Neutrophil (primary cell): Measurements from ENCODE around the gene PTGDR.

ENCODE experiments used
- H3K27ac ChIP-seq: fragments of 200-600 bp; sonication (generic); 2 replicates; pipeline ENCODE4 v1.5.1; 2016; ENCODE audit warnings: mild to moderate bottlenecking, moderate library complexity
- H3K27me3 ChIP-seq: fragments of 200-600 bp; sonication (generic); 2 replicates; pipeline ENCODE4 v1.6.0; 2016; ENCODE audit warnings: mild to moderate bottlenecking
- H3K36me3 ChIP-seq: fragments of 200-600 bp; sonication (generic); 2 replicates; pipeline ENCODE4 v1.5.1; 2017
- H3K4me1 ChIP-seq, 2 experiments: fragments of 200-600 bp in 1 of 2; sonication (generic) in 1 of 2; 1 replicate in 1 of 2; 2 replicates in 1 of 2; pipeline versions ENCODE4 v1.5.1 to v1.6.1; 2013 to 2016; ENCODE audit warnings: low read depth in 1 of 2, low read length in 1 of 2, mild to moderate bottlenecking in 1 of 2, moderate library complexity in 1 of 2; ENCODE audit not compliant: control insufficient read depth in 1 of 2, insufficient read depth in 1 of 2
- H3K4me3 ChIP-seq, 2 experiments: fragments of 200-600 bp in 1 of 2; sonication (generic) in 1 of 2; 1 replicate in 1 of 2; 2 replicates in 1 of 2; pipeline ENCODE4 v1.5.1; 2013 to 2016; ENCODE audit warnings: low read depth in 1 of 2, low read length in 1 of 2, mild to moderate bottlenecking in 1 of 2, moderate library complexity in 1 of 2
- H3K9me3 ChIP-seq: fragments of 200-600 bp; sonication (generic); 2 replicates; pipeline ENCODE4 v1.5.1; 2016
- TF ChIP-seq, protein P1 (sequence below): fragments of 200-600 bp; sonication (generic); IDR thresholded peaks from 2 replicates; pipeline ENCODE4 v1.5.1; 2016; ENCODE audit warnings: antibody characterized with exemption

The PTGDR gene

DNA sequence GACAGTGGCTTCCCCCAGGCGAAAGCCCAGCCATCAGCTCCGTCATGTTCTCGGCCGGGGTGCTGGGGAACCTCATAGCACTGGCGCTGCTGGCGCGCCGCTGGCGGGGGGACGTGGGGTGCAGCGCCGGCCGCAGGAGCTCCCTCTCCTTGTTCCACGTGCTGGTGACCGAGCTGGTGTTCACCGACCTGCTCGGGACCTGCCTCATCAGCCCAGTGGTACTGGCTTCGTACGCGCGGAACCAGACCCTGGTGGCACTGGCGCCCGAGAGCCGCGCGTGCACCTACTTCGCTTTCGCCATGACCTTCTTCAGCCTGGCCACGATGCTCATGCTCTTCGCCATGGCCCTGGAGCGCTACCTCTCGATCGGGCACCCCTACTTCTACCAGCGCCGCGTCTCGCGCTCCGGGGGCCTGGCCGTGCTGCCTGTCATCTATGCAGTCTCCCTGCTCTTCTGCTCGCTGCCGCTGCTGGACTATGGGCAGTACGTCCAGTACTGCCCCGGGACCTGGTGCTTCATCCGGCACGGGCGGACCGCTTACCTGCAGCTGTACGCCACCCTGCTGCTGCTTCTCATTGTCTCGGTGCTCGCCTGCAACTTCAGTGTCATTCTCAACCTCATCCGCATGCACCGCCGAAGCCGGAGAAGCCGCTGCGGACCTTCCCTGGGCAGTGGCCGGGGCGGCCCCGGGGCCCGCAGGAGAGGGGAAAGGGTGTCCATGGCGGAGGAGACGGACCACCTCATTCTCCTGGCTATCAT, 47.3 kb downstream of the PTGDR start:
- peak overlapping the region; percentile 85 for H3K27ac ChIP-seq
- no peaks in the 10 kb centered on the region for H3K9me3 ChIP-seq
- H3K4me1 ChIP-seq = peaks cover 81 to 93% of the 10 kb centered on the region in 2 experiments
- no peaks in the 10 kb centered on the region for H3K36me3 ChIP-seq
- peak overlapping the region; percentile 65 to 73 for H3K4me3 ChIP-seq
- no peaks in the 10 kb centered on the region for H3K27me3 ChIP-seq
- TF ChIP-seq, protein P1, sequence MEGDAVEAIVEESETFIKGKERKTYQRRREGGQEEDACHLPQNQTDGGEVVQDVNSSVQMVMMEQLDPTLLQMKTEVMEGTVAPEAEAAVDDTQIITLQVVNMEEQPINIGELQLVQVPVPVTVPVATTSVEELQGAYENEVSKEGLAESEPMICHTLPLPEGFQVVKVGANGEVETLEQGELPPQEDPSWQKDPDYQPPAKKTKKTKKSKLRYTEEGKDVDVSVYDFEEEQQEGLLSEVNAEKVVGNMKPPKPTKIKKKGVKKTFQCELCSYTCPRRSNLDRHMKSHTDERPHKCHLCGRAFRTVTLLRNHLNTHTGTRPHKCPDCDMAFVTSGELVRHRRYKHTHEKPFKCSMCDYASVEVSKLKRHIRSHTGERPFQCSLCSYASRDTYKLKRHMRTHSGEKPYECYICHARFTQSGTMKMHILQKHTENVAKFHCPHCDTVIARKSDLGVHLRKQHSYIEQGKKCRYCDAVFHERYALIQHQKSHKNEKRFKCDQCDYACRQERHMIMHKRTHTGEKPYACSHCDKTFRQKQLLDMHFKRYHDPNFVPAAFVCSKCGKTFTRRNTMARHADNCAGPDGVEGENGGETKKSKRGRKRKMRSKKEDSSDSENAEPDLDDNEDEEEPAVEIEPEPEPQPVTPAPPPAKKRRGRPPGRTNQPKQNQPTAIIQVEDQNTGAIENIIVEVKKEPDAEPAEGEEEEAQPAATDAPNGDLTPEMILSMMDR = no peak

DNA sequence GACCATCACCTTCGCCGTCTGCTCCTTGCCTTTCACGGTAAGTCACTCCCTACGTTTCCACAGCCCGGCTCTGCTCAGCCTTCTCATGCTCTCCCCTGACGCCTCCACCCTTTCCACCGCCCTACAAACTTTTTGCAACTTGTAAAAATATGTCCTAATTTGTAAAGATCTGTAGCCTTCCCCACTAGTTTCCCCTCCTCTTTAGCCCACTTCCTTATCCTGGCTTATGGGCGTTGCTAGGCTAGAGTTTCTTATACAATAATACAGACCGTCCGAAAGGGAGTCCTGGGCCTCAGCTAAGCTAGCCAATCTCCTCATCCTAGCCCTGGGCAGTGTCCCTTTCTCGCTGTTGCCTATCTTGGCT, 47.8 kb downstream of the PTGDR start:
- peak overlapping the region; percentile 85 for H3K27ac ChIP-seq
- TF ChIP-seq, protein P1 = no peak
- no peaks in the 10 kb centered on the region for H3K9me3 ChIP-seq
- no peaks in the 10 kb centered on the region for H3K36me3 ChIP-seq
- no peaks in the 10 kb centered on the region for H3K27me3 ChIP-seq
- H3K4me1 ChIP-seq = peaks cover 75 to 87% of the 10 kb centered on the region in 2 experiments
- H3K4me3 ChIP-seq = peak overlapping the region; percentile 65 to 73

DNA sequence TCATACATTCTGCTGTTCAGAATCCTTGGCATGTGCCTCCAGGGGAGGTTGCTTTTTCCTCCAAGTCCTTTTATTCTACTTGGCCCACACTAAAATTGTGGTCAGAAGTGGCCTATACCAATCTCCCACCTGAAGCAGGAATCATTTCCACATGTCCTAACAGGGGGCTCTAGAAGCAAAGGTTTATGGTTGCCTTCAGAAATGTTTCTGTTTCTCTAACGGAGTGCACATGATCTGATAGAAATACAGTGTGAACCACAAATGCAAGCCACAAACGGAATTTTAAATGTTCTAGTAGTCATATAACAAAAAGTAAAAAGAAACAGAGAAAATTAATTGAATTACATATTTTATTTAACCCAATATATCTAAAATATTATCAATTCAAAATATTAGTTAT, 50.6 kb downstream of the PTGDR start:
- H3K36me3 ChIP-seq = no peaks in the 10 kb centered on the region
- H3K27ac ChIP-seq = no peak overlapping the region
- no peak overlapping the region for H3K4me3 ChIP-seq
- H3K27me3 ChIP-seq = no peaks in the 10 kb centered on the region
- H3K9me3 ChIP-seq = no peaks in the 10 kb centered on the region
- H3K4me1 ChIP-seq = peaks cover 48 to 60% of the 10 kb centered on the region in 2 experiments
- TF ChIP-seq, protein P1 = no peak

DNA sequence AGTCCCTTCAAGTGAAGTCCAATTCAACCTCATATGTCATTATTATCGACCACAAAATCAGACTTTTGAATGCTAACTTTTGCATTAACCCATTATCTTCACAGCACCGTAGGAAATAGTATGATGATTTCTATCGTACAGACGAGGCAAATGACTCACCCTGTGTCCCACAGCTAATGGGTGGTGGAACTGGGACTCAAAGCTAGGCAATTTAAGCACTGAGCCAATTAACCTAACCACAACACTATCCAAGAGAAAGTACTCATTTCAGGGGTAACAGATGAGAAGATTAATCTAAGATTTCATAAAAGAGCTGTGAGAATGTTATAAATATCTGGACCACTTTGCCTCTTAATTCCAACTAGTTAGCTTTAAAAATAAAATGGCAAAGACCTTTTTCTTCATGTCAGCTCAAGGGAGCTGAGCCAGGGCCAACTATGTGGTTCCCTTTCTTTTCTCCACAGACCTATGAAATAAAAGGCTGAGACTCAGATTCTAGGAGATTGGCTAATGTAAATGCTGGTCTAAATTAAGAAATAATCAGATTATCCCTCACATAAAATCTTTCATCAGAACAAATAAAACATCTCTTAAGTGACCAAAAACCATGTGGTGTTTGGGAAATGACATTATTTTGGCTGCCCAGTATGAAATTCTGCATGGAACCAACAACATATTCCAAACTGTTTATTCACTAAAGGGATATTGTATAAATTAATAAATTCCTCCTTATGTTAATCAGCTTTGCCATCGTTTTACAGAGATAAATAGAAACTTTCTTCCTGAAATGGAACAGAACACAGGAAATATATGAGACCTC, 51.5 kb downstream of the PTGDR start:
- H3K9me3 ChIP-seq = no peaks in the 10 kb centered on the region
- no peak overlapping the region for H3K27ac ChIP-seq
- no peak overlapping the region for H3K4me3 ChIP-seq
- H3K27me3 ChIP-seq = no peaks in the 10 kb centered on the region
- TF ChIP-seq, protein P1 = no peak
- H3K4me1 ChIP-seq = peaks cover 39 to 51% of the 10 kb centered on the region in 2 experiments
- H3K36me3 ChIP-seq = no peaks in the 10 kb centered on the region

DNA sequence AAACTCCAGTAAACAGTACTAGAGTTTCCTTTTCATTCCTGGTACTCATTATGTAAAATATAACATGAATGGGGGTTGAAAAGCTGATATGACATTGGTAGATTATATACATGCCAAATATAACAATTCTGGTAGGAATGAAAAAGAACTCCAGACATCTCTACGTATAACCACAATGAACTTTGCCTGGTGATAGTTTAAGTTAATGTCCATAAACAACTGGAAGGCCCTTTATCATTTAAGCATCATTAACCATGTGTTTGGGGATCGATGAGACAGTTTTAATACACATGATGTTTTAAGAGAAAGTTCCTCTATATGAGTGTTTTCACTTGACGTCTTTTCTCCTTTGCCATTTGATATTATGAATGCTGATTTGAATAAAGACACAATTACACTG, 52.4 kb downstream of the PTGDR start:
- no peaks in the 10 kb centered on the region for H3K36me3 ChIP-seq

More for the DNA sequence above, 52.4 kb downstream of the PTGDR start:
- H3K27ac ChIP-seq = no peak overlapping the region
- H3K27me3 ChIP-seq = no peaks in the 10 kb centered on the region
- H3K4me3 ChIP-seq = no peak overlapping the region
- peaks cover 38 to 55% of the 10 kb centered on the region in 2 experiments for H3K4me1 ChIP-seq
- no peaks in the 10 kb centered on the region for H3K9me3 ChIP-seq
- TF ChIP-seq, protein P1 = no peak
